Trophoblast cell (in vitro differentiated cells and primary cell): ENCODE measurements around the gene PGLYRP4.
A peak's percentile ranks its signal among the peaks of the same experiment; 100 is the strongest.

Source experiments
- DNase-seq, 2 donors: peaks; one replicate each; pipeline ENCODE4 v3.0.0-alpha.2; 2016
- H2AFZ ChIP-seq: 2 replicates; pipeline ENCODE4 v1.6.1; 2013; ENCODE audit warnings: low read length, moderate library complexity, mild to moderate bottlenecking; ENCODE audit not compliant: insufficient read depth, poor library complexity
- H2AK5ac ChIP-seq: 2 replicates; pipeline ENCODE4 v1.6.1; 2013; ENCODE audit warnings: mild to moderate bottlenecking, low read length
- H2BK120ac ChIP-seq: 2 replicates; pipeline ENCODE4 v1.6.1; 2013; ENCODE audit warnings: low read length, mild to moderate bottlenecking, moderate library complexity; ENCODE audit not compliant: insufficient read depth, poor library complexity
- H2BK12ac ChIP-seq: 2 replicates; pipeline ENCODE4 v1.6.1; 2013; ENCODE audit warnings: mild to moderate bottlenecking, low read length, moderate library complexity
- H2BK5ac ChIP-seq: 2 replicates; pipeline ENCODE4 v1.6.1; 2013; ENCODE audit warnings: low read length, low read depth, moderate library complexity, mild to moderate bottlenecking; ENCODE audit not compliant: poor library complexity
- H3K14ac ChIP-seq: 2 replicates; pipeline ENCODE4 v1.6.1; 2013; ENCODE audit warnings: mild to moderate bottlenecking, low read length
- H3K18ac ChIP-seq: 2 replicates; pipeline ENCODE4 v1.6.1; 2013; ENCODE audit warnings: mild to moderate bottlenecking, low read length
- H3K23ac ChIP-seq: 2 replicates; pipeline ENCODE4 v1.6.1; 2013; ENCODE audit warnings: low read length
- H3K27ac ChIP-seq: 2 replicates; pipeline ENCODE4 v1.5.1; 2013; ENCODE audit warnings: low read depth, mild to moderate bottlenecking, inconsistent platforms, low read length, moderate library complexity
- H3K27me3 ChIP-seq: 2 replicates; pipeline ENCODE4 v1.6.1; 2013; ENCODE audit warnings: inconsistent platforms, mild to moderate bottlenecking, low read length, moderate library complexity; ENCODE audit not compliant: insufficient read depth
- H3K36me3 ChIP-seq, 2 experiments: 1 replicate in 1 of 2; 2 replicates in 1 of 2; pipeline ENCODE4 v1.6.1; 2013; ENCODE audit warnings: low read length in 2 of 2, mild to moderate bottlenecking in 2 of 2, moderate library complexity in 1 of 2; ENCODE audit not compliant: insufficient read depth in 2 of 2, control insufficient read depth in 1 of 2
- H3K4ac ChIP-seq: 2 replicates; pipeline ENCODE4 v1.6.1; 2013; ENCODE audit warnings: low read depth, mild to moderate bottlenecking, low read length, moderate library complexity
- H3K4me1 ChIP-seq, 2 experiments: 1 replicate in 1 of 2; 2 replicates in 1 of 2; pipeline ENCODE4 v1.6.1; 2013; ENCODE audit warnings: low read length in 2 of 2, mild to moderate bottlenecking in 2 of 2, moderate library complexity in 1 of 2; ENCODE audit not compliant: insufficient read depth in 2 of 2, control insufficient read depth in 1 of 2
- H3K4me2 ChIP-seq: 2 replicates; pipeline ENCODE4 v1.6.1; 2013; ENCODE audit warnings: inconsistent platforms, mild to moderate bottlenecking, low read length, moderate library complexity
- H3K4me3 ChIP-seq: 2 replicates; pipeline ENCODE4 v1.5.1; 2013; ENCODE audit warnings: mild to moderate bottlenecking, low read depth, low read length, inconsistent platforms
- H3K79me1 ChIP-seq: one replicate; pipeline ENCODE4 v1.6.1; 2013; ENCODE audit warnings: low read length
- H3K79me2 ChIP-seq: 2 replicates; pipeline ENCODE4 v1.6.1; 2013; ENCODE audit warnings: low read length, mild to moderate bottlenecking; ENCODE audit not compliant: control insufficient read depth, insufficient read depth, poor library complexity
- H3K9ac ChIP-seq: 2 replicates; pipeline ENCODE4 v1.6.1; 2013; ENCODE audit warnings: mild to moderate bottlenecking, low read length
- H3K9me3 ChIP-seq: 2 replicates; pipeline ENCODE4 v1.6.1; 2013; ENCODE audit warnings: low read depth, mild to moderate bottlenecking, control low read depth, inconsistent platforms, low read length; ENCODE audit not compliant: insufficient read depth
- H4K12ac ChIP-seq: 2 replicates; pipeline ENCODE4 v1.6.1; 2013; ENCODE audit warnings: low read depth, mild to moderate bottlenecking, low read length, moderate library complexity
- H4K8ac ChIP-seq: 2 replicates; pipeline ENCODE4 v1.6.1; 2013; ENCODE audit warnings: low read depth, mild to moderate bottlenecking, low read length, moderate library complexity
- H4K91ac ChIP-seq: one replicate; pipeline ENCODE4 v1.6.1; 2013; ENCODE audit warnings: low read depth, mild to moderate bottlenecking, low read length, moderate library complexity
- WGBS: extraction: QIAGEN DNeasy Blood & Tissue Kit; methylation state at CpG from one replicate; pipeline ENCODE4 v1.1.7; 2013; ENCODE audit warnings: missing lambda C conversion rate; ENCODE audit not compliant: insufficient read length, insufficient coverage; ENCODE audit errors: extremely low coverage; 5-methylcytosine and 5-hydroxymethylcytosine counted together

PGLYRP4 gene

DNA sequence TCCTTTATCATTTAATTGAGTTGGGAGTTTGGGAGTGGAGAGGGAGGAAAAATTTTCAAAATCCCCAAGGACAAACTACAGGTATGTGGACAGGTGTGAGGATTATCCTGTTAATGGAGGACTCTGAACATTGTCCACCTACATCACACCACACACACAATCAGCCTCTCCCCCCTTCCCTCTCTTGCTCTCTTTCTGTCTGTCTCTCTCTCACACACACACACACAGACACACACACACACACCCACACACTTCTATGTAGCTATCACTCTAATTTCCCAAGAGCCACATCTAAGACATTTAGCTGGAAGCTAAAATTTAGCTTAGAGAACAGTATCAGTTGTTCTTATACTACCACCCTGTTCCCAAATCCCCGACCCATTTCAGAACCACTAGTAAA is 40.8 kb upstream of the PGLYRP4 start:
- Histone ChIP-seq H2BK120ac (no peak overlapping the region), H4K91ac (no peak overlapping the region), H3K79me2 (no peaks in the 10 kb centered on the region), H2BK12ac (no peak overlapping the region), H3K18ac (no peak overlapping the region), H4K8ac (no peak overlapping the region), H3K36me3 (no peaks in the 10 kb centered on the region), H3K4me1 (no peaks in the 10 kb centered on the region), H3K23ac (no peak overlapping the region), H3K4me2 (no peak overlapping the region), H3K14ac (no peak overlapping the region), H2AK5ac (no peak overlapping the region), H3K79me1 (no peaks in the 10 kb centered on the region), H2AFZ (no peak overlapping the region), H3K9ac (no peak overlapping the region), H3K27me3 (no peaks in the 10 kb centered on the region), H2BK5ac (no peak overlapping the region), H3K27ac (no peak overlapping the region), H3K9me3 (peaks cover under 1% of the 10 kb centered on the region), H3K4ac (no peak overlapping the region), H3K4me3 (no peak overlapping the region), H4K12ac (no peak overlapping the region)
- no peak for DNase-seq
- WGBS: no CpG with 5 or more reads among the region's 1 CpG

- no peak overlapping the region for H3K27ac ChIP-seq
- H3K36me3 ChIP-seq: no peaks in the 10 kb centered on the region
- no peak overlapping the region for H4K8ac ChIP-seq
- H2BK12ac ChIP-seq: no peak overlapping the region
- H3K79me2 ChIP-seq: no peaks in the 10 kb centered on the region
- H4K12ac ChIP-seq: no peak overlapping the region
- no peak overlapping the region for H3K4me3 ChIP-seq
- no peak overlapping the region for H2BK120ac ChIP-seq
- H2AFZ ChIP-seq: no peak overlapping the region
- H2BK5ac ChIP-seq: no peak overlapping the region
- no peak overlapping the region for H4K91ac ChIP-seq
- no peaks in the 10 kb centered on the region for H3K4me1 ChIP-seq
- no peak for DNase-seq
- no peaks in the 10 kb centered on the region for H3K79me1 ChIP-seq
- no peak overlapping the region for H3K4ac ChIP-seq
- peaks cover 3% of the 10 kb centered on the region for H3K9me3 ChIP-seq
- H3K27me3 ChIP-seq: no peaks in the 10 kb centered on the region
- no peak overlapping the region for H2AK5ac ChIP-seq
- H3K14ac ChIP-seq: no peak overlapping the region
- H3K18ac ChIP-seq: no peak overlapping the region
- no peak overlapping the region for H3K4me2 ChIP-seq
- H3K23ac ChIP-seq: no peak overlapping the region
- no CpG with 5 or more reads among the region's 4 CpGs for WGBS
- H3K9ac ChIP-seq: no peak overlapping the region
Measured at GRCh38 chr1:153387785-153388184, 39.1 kb upstream of the PGLYRP4 start.

DNA sequence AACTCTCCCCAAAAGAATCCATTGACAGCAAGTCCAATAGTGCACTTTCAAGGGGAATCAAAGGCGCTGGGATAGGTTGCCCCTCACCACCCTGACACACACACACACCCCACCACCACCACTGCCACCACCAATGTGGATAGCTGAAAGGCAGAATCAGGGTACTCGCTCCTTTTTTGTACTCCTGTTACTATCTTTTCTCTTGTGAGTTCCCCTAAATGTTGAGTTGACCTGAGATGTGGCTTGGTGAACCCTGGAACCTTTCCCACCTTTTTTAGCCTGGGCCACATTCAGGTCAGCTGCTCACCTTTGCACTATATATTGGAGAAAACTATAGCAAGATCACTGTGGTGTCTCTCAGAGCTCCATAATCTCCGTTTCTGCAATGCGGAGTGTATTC is 38.4 kb upstream of the PGLYRP4 start:
- H4K91ac ChIP-seq: no peak overlapping the region
- H2BK5ac ChIP-seq: no peak overlapping the region
- WGBS: no CpG with 5 or more reads among the region's 4 CpGs
- H2BK12ac ChIP-seq: no peak overlapping the region
- no peak overlapping the region for H3K23ac ChIP-seq
- no peak overlapping the region for H3K14ac ChIP-seq
- H2AFZ ChIP-seq: no peak overlapping the region
- H3K9ac ChIP-seq: no peak overlapping the region
- no peaks in the 10 kb centered on the region for H3K79me1 ChIP-seq
- DNase-seq: no peak
- no peak overlapping the region for H4K12ac ChIP-seq
- no peak overlapping the region for H4K8ac ChIP-seq
- H3K27ac ChIP-seq: no peak overlapping the region
- H2BK120ac ChIP-seq: no peak overlapping the region
- H3K4me1 ChIP-seq: no peaks in the 10 kb centered on the region
- H2AK5ac ChIP-seq: no peak overlapping the region
- peaks cover 3% of the 10 kb centered on the region for H3K9me3 ChIP-seq
- H3K4me2 ChIP-seq: no peak overlapping the region
- H3K4me3 ChIP-seq: no peak overlapping the region
- no peaks in the 10 kb centered on the region for H3K79me2 ChIP-seq
- no peaks in the 10 kb centered on the region for H3K27me3 ChIP-seq
- H3K18ac ChIP-seq: no peak overlapping the region
- no peak overlapping the region for H3K4ac ChIP-seq
- no peaks in the 10 kb centered on the region for H3K36me3 ChIP-seq

DNA sequence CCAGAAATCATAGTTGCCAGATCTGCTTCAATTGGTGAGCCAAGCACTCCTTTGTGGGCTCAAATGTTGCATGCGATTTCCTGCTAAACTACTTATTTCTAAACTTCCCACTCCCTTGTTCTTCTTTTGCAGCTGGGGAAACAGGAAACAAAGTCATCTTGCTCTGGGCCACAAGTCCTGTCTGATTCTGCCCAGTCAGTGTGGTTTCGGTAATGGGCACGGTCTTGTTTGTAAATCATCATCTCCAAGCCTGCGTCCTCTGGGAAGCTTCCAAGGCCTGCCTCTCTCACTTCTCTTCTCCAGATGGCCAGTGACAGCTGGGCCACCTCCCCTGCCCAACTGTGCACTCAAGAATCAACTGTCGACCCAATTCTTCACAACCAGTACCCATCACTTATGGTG is 37.9 kb upstream of the PGLYRP4 start:
- Histone ChIP-seq H4K12ac (no peak overlapping the region), H3K4me3 (no peak overlapping the region), H3K18ac (no peak overlapping the region), H2AFZ (no peak overlapping the region), H3K4ac (no peak overlapping the region), H3K4me1 (no peaks in the 10 kb centered on the region), H3K9me3 (peaks cover 3% of the 10 kb centered on the region), H4K8ac (no peak overlapping the region), H2BK12ac (no peak overlapping the region), H2BK120ac (no peak overlapping the region), H3K27me3 (no peaks in the 10 kb centered on the region), H3K9ac (no peak overlapping the region), H4K91ac (no peak overlapping the region), H3K79me1 (no peaks in the 10 kb centered on the region), H3K36me3 (no peaks in the 10 kb centered on the region), H3K23ac (no peak overlapping the region), H3K14ac (no peak overlapping the region), H3K79me2 (no peaks in the 10 kb centered on the region), H2AK5ac (no peak overlapping the region), H2BK5ac (no peak overlapping the region), H3K27ac (no peak overlapping the region), H3K4me2 (no peak overlapping the region)
- peak in 1 of 2 donors; percentile 16 for DNase-seq
- no CpG with 5 or more reads among the region's 5 CpGs for WGBS
